Right forelimb (tissue), 1 donor: ENCODE data around the gene KCNJ15.

ENCODE experiments used
- DNase-seq: peaks from one replicate; pipeline ENCODE4 v3.0.0-alpha.2; 2018

KCNJ15 gene

DNA sequence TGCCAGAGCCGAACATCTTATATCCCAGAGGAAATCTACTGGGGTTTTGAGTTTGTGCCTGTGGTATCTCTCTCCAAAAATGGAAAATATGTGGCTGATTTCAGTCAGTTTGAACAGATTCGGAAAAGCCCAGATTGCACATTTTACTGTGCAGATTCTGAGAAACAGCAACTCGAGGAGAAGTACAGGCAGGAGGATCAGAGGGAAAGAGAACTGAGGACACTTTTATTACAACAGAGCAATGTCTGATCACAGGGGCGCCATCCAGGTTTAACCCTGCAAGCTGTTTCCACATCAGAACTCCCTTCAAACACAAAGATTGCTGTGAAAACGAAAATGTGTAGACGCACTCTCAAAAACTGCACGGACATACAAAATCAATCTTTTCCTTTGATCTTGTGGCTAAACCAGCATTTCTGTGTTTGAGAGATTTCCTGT is 43.4 kb downstream of the KCNJ15 start:
- no peak for DNase-seq

DNA sequence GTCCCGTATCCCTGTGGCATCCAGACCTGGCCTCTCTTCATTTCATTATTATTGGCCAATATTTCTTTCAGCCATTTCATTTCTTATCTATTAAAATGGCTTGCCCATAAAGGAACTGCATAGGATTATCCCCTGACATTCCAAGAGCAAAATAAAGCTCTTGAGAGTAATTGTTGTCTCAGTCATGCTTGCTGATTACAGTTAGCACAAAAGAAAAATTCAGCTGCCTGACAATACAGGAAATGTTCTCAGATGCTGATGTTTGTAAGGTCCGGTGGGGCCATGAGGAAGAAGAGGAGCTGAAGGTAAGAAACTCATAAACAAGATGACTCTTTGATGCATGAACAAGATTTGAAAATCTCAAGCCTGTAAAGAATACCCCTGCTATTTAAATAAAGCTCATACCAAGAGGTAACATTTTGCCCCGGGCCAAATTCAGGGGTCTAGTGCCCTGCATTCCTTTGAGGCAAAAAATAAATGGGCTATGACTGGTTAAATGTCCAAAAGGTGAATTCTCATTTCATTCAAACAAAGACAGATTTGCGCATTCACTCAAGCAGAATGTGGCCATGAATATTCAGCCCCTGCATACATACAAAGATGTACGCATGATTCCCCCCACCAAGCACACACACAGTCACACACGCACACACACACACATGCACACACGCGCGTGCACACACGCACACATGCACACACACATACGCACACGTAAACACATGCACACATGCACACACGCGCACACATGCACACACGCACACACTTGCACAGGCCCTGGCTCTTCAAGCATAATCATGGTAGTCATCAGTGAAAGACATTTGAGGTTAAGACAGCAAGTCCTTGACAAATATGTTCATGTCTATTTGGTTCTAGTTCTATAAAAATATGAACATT is 44.8 kb downstream of the KCNJ15 start:
- no peak for DNase-seq

DNA sequence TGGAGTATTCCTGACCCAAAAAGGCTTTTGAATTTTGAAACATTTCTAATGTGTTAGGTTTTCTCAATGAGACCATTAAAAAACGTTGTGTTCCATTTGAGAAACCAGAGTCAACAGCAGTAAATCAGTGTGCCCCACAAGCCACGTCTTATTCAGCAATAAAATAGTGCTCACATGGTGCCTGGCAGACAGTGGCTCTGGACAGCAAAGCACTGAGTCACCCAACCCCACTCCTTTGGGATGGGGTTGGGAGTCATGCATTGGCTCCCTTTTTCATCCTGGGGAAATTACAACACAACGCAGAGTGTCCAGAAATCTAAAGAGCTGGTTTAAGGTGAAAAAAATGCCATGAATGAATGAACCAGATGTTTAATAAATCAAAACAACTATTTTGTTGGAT is 46.5 kb downstream of the KCNJ15 start:
- no peak for DNase-seq

DNA sequence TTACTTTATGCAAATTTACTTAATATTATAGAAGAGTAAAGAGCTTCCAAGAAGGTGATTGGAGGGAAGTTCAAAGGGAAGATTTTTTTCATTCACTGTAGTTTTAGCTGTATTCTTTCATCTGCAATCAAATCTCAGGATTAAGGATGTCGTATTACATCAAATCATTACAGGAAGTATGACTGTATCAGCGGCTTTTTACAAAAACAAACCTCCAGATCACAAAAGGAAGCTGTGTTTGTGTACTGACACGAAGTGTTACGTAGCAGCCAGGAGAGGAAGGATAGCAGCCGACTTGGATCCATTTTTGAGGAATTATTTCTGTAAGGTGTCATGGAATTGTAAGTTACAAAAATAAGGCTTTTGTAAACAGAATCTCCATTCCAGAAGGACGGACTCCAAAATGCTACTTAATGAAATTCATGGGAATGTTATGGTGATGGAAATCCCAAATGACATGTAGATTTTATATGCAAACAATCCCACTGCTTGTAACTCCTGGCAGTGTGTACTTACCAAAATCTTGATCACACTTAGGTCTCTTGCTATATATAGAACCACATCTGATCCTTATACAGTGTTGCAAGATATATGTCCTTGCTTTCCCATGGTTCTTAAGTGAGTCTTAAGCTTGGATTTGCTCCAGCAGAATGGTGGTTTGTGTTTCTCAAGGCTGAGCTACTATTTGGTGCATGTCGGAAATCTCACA is 49.8 kb downstream of the KCNJ15 start:
- DNase-seq, result no peak

DNA sequence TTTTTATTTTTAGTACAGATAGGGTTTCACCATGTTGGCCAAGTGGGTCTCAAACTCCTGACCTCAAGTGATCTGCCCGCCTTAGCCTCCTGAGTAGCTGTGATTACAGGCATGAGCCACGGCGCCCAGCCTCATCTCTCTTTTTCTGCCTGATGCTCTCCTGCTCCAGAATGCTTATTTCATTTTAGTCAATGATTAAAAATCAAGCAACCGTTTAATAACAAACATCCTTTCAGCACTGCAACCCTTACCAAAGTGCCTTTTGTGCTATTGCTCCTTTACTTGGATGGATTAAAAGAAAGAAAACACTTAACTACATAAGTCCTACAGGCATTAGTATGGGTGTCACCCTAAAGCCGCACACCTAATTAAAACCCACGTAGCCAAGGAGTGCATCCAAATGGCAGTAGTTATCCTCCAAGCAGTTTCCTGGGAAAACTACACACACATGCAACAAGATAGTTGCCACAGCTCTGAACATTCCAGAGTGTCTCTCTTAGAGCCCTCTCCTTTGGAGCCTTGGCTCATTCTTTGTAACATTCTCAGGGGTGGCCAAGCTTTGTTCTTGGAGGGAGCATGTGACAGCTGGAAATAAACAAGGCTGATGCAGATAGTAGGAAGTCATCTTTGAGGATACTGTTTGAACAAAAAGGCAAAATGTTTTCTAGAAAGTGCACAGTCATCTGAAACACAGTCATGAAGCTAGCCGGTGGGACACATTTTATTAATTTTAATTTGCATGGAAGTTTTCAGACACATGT is 51.2 kb downstream of the KCNJ15 start:
- DNase-seq, result no peak

DNA sequence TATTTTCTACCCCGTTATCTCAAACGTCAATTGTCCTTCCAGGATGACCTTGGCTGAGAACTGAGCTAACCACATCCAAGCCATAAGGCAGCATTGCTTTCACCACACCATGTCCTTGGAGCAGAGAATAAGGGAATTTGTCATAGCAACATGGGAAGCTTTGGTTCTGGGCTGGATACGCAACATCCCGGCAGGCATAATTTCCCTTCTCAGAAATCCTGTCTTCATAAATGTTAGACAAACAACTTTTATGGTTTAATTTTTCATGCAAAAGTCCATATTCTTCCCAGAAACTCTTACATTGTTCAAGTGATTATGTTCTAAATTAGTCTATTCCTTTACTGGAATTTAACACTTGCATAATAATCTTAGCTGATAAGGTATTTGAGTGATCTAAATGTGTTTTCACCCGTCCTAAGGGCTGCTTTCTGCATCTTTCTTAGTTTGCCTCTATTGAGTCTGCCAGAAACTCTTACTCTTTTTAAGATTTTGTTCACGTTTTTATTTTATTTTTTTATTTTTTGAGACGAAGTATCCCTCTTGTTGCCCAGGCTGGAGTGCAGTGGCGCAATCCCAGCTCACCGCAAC is 51.8 kb downstream of the KCNJ15 start:
- DNase-seq, result no peak

DNA sequence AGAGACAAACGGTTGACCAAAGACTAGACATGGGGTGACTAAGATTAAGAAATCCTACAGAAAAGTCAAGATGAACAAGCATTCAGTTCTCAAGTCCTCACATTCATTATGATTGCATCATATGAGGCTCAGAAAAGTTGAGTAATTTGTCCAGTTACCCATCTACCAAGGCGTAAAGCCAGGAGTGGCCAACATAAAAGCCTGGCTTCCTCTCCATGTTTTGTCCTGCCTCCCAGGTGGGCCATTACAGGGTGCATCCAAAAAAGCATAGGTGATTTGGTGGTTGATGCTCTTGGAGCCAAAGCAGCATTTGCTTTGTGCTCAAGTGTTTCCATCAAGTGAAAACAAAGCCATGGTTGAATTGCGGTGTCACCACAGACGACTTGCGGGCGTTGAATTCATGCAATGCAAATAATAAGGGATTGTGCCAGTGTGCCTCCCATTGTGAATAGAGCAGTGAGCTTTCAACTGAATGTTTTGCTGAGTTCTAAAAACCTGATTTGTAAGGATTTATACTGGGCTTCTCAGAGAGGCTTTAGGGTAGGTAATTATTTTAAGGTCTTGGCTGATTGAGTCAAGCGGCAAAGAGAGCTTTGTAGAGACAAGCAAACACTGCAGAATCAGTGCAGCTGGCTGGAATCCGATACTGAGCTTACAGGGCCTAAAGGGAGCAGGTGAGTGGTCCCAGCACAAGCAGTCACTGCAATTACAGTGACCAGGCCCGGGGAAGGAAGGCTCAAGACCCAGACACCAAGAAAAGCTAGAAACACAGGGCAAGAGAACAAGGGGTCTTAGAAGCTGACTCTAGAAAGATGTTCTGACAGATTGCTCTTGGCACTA is 54.1 kb downstream of the KCNJ15 start:
- DNase-seq, result no peak

DNA sequence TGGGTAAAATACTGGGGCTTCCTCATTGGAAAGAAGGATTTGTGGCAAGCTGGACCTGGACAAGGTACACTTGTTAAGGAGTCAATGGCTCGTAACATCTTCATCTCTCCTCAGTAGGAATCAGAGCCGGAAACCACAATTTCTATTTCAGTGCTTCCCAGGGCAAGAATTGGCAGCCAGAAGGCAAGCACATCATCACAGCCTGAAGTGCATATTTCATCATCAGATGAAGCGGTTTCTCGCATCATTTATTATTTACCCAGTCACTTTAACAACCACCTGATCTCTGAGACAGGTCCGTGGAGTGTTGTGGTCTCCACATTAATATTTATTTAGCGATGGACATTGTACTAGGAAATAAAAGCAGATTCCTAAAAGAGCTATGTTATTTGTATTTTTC is 55.0 kb downstream of the KCNJ15 start:
- no peak for DNase-seq

DNA sequence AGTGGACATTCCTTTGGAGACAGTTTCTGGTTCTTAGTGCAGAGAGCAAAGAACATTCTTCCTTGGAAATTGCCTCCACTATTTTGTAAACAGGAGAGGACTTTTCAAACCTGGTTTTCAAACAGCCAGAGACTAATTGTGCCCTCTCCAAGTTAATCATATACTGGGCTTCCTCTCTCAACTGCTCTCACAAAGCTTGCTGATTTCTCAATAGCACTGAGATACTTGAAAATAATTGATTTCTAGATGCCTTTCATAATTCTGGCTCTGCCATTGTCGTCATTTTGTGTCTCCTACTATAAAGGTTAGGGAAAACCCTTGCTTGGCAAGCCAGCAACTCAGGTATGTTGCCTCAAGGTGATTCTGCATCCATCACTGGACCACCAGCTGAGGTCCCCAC is 56.0 kb downstream of the KCNJ15 start:
- DNase-seq, result no peak

DNA sequence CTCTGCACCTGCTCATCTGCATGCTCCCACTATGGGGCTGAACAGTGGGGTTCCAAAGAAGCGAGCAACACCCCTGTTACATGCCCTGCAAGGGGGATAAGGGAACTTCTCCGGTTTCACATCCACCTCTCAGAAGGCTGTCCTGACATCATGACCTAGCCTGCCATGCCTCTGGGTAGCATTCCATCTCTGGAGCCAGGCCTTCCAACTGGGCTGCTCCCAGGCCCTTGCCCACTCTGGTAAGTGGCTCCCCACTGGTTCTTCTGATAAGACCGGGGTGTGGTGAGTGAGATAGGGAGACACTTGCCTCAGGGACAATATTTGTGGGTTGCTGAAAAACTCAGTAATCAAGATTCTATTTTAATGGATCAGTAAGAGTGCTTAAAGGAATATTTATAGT is 57.8 kb downstream of the KCNJ15 start:
- no peak for DNase-seq

DNA sequence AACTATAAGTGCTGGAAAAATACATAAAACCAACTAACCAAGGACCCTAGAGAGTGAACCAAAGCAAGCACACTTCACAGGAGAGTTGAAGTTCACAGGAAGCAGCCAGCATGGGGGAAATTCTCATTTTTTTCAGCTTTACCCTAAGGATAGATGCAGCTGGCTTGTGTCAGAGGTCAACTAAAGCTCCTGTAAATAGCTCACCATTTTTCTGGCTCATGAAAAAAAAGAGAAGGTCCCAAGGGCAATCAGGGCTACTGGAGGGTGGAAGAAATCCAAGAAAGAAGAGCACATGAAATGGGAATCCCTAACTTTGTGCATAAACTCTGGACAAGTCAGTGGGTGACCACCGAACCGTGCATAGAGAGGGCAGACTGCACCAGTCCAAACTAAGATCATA is 58.3 kb downstream of the KCNJ15 start:
- DNase-seq, result no peak

DNA sequence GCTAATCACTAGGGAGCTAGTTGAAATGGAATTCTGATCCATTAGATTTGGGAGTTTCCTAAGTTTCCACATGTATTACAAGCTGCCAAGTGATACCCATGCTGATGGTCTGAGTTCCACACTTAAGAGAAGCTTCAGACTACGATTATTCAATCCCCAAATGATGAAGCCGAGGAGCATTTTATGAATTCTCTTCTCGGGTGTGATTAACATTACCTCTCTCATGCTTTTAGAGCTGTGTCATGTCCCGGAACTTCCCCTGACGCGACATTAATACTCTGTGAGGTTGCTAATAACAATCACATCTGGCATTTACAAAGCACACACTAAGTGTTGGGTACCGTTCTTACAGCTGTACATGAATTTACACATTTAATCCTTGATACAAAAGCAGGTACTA is 63.0 kb downstream of the KCNJ15 start:
- no peak for DNase-seq

DNA sequence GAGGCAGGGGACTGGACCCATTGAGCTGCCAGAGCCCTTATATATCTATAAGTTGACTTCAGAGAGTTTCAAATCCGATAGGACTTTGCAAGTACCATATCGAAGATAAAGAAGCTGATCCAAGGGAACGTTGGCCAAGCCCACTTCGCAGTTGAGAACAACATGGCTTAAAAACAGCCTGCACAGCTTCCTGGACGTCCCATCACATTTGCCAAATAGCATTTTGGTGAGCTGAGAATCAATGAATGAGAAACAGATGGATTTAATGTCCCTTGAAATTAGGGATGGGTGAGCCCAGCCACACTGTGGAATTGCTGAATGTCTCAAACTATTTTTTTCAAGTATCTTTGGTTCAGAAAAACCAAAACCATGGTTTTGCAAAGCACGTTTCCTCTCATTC is 64.8 kb downstream of the KCNJ15 start:
- DNase-seq, result no peak

DNA sequence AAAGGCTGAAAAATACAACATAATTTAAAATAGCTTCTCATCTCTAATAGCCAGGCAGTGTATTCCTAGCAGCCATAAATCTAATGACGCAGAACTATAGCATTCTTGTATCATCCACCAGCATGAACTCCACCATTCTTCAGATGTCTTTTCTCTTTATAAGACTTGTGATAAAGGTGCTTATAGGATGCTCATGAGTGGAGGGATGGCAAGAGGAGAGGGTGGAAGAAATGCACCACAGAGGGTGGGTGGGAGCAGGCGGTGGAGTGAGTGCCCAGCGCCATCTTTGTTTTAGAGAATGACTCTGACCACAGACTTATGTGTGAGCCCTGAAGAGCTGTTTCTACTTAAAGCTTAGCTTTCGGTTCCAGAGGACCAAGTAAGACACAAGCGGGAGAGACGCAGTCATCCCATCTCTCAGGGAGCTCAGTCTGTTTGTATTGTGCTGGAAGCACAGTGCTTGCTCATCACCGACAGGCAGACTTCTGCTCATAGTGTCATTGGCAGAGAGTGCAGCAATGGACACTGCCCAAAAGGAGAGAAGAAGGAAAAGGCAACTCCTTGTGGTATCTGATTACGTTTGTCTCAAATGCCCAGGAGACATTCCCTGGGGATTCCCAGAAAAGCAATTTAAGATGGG is 65.6 kb downstream of the KCNJ15 start:
- no peak for DNase-seq

DNA sequence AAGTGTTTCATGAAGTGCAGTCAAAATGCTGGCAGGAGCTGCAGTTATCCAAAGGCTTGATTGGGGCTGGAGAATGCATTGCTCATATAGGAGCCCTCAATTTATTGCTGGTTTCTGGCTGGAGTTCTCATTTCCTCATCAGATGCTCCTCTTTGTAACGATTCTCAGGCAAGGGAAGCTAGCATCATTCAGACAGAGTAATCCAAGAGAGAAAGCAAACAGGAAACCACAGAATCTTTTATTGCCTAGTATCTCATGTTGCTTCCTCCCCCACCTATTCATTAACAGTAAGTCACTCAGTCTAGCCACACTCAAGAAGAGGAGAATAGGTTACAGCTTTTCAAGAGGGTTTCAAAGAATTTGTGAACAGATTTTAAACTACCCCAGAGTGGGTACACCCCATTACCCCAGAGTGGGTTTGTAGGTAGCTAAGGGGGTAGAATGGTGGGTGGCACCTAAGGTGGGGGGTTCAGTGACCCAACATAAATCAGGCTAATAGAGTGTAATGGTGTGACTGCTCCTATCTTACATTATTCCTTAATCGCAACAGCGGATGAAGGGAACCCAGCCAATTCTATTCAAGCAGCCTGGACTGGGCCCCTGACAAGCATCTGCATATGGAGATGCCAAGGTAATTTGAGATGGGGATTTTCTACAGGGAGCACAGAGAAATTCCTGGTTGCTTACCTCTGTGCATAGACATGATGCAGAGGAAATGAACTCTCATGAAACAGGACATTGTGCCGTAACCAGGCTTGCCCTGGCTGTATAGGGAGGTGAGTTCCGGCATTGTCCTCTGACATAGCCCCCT is 67.1 kb downstream of the KCNJ15 start:
- DNase-seq, result no peak

DNA sequence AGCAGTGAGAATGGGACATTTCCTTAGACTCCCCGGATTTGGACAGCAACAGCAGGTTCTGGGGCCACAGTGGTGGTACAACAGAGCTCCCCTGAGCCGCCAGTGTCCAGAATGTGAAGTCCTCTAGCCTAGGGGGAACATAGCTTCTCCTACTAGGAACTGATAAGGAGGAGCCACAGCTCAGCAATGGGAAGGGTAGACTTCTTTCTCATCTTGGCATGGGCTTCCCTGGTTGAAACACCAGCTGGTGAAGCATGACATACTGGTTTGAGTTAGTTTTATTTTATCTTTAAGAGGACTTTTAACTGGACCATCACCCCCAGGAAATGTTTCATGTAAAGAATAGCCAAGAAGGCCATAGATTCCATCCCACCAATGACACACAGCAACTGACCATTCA is 68.4 kb downstream of the KCNJ15 start:
- no peak for DNase-seq

DNA sequence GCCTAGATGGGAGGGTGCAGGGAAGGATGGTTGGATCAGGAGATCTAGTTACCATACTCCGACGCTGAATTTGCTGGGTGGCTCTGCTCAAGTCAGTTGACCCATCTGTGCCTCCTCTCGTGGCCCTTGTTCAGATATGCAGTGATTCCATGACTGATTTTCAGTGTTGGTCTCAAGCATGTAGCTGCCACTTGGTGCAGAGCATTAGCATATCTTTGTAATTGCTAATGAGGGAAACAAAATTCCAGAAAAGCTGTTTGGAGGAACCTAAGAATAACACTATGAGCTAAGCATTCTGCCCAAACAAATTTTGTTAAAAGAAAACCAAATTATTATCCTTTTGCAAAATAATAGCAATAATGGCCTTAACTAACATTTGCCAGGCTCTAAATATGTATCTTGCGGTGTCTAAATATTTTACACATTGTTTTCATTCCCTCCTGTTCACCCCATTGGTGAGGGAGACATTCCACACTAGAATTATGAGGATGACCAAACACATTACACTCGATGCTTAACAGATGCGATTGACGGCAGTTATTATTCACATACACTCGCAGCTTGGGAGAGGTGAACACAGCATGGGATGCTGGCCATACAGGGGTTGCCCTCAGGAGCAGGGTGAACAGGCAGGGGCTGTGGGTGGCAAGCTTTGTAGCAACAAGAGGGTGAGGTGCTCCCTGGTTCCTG is 69.1 kb downstream of the KCNJ15 start:
- no peak for DNase-seq

DNA sequence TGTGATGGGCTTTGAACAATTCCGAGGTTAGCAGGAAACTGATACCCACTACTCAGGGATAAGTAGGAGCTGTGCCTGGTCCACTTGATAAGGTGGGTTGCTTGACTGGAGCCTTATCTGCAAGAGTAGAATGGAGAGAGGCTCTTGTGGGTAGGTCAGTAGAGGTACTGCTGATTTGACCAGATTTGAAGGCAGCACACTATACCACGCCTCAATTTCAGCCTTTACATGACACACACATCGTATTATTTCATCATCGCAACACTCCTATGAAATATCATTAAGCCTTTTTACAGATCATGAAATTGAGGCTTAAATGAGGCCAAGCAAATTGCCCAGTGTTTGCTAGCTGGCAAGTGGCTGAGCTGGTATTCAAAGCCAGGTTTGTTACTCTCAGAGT is 69.6 kb downstream of the KCNJ15 start:
- no peak for DNase-seq

DNA sequence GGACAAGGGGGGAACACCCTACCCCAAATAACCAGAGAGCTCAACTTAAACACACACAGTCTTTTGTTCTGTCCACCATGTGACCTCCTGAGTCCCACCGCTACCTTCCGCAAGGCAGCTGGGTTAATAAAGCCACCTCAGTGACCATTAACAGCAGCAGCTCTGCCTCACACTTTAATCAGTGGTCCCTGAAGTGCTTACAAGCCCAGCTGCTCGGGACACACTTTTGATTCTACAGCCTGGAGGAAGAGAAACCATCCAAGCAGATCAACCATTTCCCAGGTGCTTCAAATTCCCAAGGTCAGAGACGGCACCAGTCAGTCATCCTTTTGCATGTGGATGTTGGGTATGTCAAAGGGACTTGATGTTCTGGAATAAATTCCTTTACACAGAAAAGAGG is 70.1 kb downstream of the KCNJ15 start:
- DNase-seq, result no peak

DNA sequence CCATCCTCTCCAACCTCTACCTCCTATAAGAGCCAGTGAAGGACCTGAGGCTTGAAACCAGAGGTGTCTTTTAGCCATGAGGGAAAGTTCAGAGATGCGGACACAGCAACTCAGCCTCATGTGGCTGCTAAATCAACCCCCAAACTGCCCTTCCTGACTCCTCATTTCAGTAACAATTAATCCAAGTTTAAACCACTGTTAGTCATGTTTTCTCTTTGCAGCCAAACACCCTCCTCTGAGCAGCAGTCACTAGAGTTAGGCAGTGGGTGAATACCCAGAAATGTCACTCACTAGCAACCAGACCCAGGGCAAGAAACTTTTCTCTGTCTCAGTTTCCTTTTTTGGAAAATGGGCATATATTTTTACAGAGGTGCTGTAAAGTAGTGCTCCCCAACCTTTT is 71.2 kb downstream of the KCNJ15 start:
- DNase-seq, result no peak
